Measurements from ENCODE around the gene LTA4H. TPM values are rescaled to one million over a fixed set of nuclear protein-coding genes. Genes with fewer than 3 reads are reported as not detected.

Gene LTA4H
- total and polyA plus RNA-seq, 2 of the 4 experiments (the other 2 are of a cell fraction), result 41.0 to 43.3 TPM

DNA sequence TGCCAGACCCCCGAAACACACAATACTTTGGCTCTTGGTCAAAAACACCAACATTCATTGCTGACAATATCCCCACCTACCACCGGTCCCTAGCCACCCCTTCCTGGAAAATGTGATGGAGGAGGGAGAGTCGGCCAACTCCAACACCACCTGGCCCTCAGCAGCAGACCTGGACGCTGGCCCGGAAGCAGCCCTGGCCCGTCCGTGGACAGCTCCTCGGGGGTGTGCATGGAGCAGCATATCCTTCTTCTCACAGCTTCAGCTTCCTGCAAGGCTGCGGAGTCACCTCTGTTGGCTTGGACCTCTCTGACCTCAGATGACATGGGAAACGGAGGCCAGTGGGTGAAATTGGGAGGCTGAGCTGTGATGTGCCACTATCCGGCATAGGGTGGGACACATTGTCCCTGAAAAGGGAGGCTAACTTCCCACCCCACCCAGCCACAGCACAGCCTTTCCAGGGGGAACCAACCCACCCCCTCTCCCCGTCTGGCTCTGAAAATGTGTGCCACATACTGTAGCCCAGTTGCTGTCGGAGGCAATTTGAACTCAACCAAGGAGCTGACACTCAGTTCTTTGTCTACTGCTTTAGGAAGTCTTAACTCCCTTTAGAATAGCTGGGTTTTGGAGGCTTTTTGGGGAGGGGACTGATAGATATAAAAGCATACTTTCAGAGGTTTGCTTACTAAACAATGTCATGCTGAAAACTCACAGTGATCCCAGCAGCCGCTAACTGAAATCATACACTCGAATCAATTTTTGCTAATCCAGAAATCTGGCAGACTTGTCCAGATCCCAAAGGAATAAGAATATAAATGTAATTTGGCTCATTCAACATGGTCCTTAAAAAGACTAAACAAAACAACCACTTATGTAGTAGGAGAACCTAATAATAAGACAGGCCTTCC lies 43.1 kb upstream of the LTA4H start:
- Histone ChIP-seq H2BK15ac (ENCODE audit: low read depth, low read length) (no peak overlapping the region), H3K9me1 (ENCODE audit: insufficient read depth, low read length) (peaks cover 3% of the 10 kb centered on the region; the same call in 1 of the 2 replicates), H4K20me1 (ENCODE audit: insufficient read depth, low read length) (no peaks in the 10 kb centered on the region), H4K8ac (ENCODE audit: low read depth in 2 of 2, low read length in 2 of 2) (no peak overlapping the region), H3K27me3 (ENCODE audit: control insufficient read depth, insufficient read depth, low read length) (peaks cover 7% of the 10 kb centered on the region), H4K91ac (ENCODE audit: insufficient read depth, low read depth, low read length) (no peak overlapping the region), H3K27ac (ENCODE audit: insufficient read depth, low read length) (no peak overlapping the region), H3K36me3 (ENCODE audit: control insufficient read depth, insufficient read depth, low read length) (no peaks in the 10 kb centered on the region), H3K9me3 (ENCODE audit: control insufficient read depth, insufficient read depth, low read length) (no peaks in the 10 kb centered on the region), H2BK20ac (ENCODE audit: low read depth, low read length) (no peak overlapping the region), H2BK120ac (ENCODE audit: low read depth, low read length) (no peak overlapping the region), H3K4ac (ENCODE audit: low read depth, low read length) (no peak overlapping the region), H3K56ac (ENCODE audit: extremely low read depth, insufficient read depth, low read length) (no peak overlapping the region), H4K5ac (ENCODE audit: low read depth, low read length) (no peak overlapping the region), H3K4me1 (ENCODE audit: control insufficient read depth, insufficient read depth, low read length) (0 out of 2 replicates have a peak, but pooled peaks cover 2% of the 10 kb centered on the region), H3K4me2 (ENCODE audit: low read depth, low read length) (no peak overlapping the region), H2AK9ac (replicated peaks; ENCODE audit: low read depth, low read length, poor library complexity) (no peak overlapping the region), H3K9ac (ENCODE audit: low read depth, low read length) (no peak overlapping the region), H3K23ac (ENCODE audit: low read depth, low read length) (no peak overlapping the region), H2BK5ac (ENCODE audit: low read depth, low read length, poor library complexity, severe bottlenecking) (no peak overlapping the region), H2AK5ac (ENCODE audit: low read depth, low read length) (no peak overlapping the region), H3K4me3 (ENCODE audit: insufficient read depth, low read depth, low read length) (no peak overlapping the region), H3K18ac (ENCODE audit: low read depth, low read length) (no peak overlapping the region), H3K14ac (replicated peaks; ENCODE audit: low read depth, low read length) (no peak overlapping the region), H2AFZ (replicated peaks; ENCODE audit: low read length, poor library complexity) (peak overlapping the region; percentile 58), H3K79me1 (ENCODE audit: low read depth in 1 of 2, low read length in 2 of 2) (no peaks in the 10 kb centered on the region)
- in situ Hi-C loops (cut with MboI; ENCODE audit: low sequenced_read_pairs), result no loop called here
- dilution Hi-C loops (cut with HindIII; ENCODE audit: low sequenced_read_pairs, unreplicated experiment), result no loop called here
- ATAC-seq (ENCODE audit: low read depth), result peak; percentile 62
- POLR2A ChIA-PET (ENCODE audit: unreplicated experiment), result no interaction called here
- intact Hi-C loops (cut with micrococcal nuclease), result no loop called here
- WGBS, 2 experiments (ENCODE audit: extremely low coverage in 2 of 2, insufficient read length in 1 of 2), result no CpG with 5 or more reads among the region's 15 CpGs
- no TSS peak for BruUV-seq (replicated peaks)
- DNase-seq, result peak; percentile 15
- CTCF ChIA-PET, result no interaction called here
- no peak for TF ChIP-seq CHD1 (IDR thresholded peaks at IDR 0.05; ENCODE audit: low read depth, low read length)
- no peak for TF ChIP-seq BHLHE40 (IDR thresholded peaks at IDR 0.05; ENCODE audit: low read depth, low read length)
- no peak for TF ChIP-seq RFX5 (IDR thresholded peaks at IDR 0.05; ENCODE audit: low read depth, low read length)
- TF ChIP-seq, protein P1, sequence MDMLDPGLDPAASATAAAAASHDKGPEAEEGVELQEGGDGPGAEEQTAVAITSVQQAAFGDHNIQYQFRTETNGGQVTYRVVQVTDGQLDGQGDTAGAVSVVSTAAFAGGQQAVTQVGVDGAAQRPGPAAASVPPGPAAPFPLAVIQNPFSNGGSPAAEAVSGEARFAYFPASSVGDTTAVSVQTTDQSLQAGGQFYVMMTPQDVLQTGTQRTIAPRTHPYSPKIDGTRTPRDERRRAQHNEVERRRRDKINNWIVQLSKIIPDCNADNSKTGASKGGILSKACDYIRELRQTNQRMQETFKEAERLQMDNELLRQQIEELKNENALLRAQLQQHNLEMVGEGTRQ (IDR thresholded peaks at IDR 0.05; ENCODE audit: low read depth, low read length), result no peak
- no peak for TF ChIP-seq NFE2L2 (IDR thresholded peaks at IDR 0.05; ENCODE audit: low read depth, low read length)
- TF ChIP-seq RCOR1 (IDR thresholded peaks at IDR 0.05; ENCODE audit: insufficient replicate concordance, low read length), result no peak
- TF ChIP-seq SMC3 (IDR thresholded peaks at IDR 0.05; ENCODE audit: low read depth, low read length), result no peak
- no peak for TF ChIP-seq POLR2A (IDR thresholded peaks at IDR 0.05; ENCODE audit: low read depth, low read length)
- no peak for TF ChIP-seq CEBPB (IDR thresholded peaks at IDR 0.05; ENCODE audit: low read depth, low read length)
- TF ChIP-seq RAD21 (IDR thresholded peaks at IDR 0.05; ENCODE audit: low read length), result no peak
- TF ChIP-seq, protein P2, sequence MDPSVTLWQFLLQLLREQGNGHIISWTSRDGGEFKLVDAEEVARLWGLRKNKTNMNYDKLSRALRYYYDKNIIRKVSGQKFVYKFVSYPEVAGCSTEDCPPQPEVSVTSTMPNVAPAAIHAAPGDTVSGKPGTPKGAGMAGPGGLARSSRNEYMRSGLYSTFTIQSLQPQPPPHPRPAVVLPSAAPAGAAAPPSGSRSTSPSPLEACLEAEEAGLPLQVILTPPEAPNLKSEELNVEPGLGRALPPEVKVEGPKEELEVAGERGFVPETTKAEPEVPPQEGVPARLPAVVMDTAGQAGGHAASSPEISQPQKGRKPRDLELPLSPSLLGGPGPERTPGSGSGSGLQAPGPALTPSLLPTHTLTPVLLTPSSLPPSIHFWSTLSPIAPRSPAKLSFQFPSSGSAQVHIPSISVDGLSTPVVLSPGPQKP (IDR thresholded peaks at IDR 0.05; ENCODE audit: borderline replicate concordance, low read depth, low read length), result no peak

All from IMR-90 (cell line).